Transverse colon (tissue), 3 donors: Measurements from ENCODE around the gene EPN2.

Source experiments
- POLR2A ChIP-seq: fragments of 450-650 bp; IDR thresholded peaks from one replicate; pipeline ENCODE4 v1.6.1; 2016; ENCODE audit warnings: antibody characterized with exemption, mild to moderate bottlenecking, moderate library complexity
- TF ChIP-seq, protein P1 (sequence below), 5 experiments: fragments of 200-600 bp in 3 of 5; fragments of 450-650 bp in 2 of 5; sonication (generic) in 3 of 5; IDR thresholded peaks; 1 replicate in 2 of 5; 2 replicates in 3 of 5; pipeline ENCODE4 v1.5.1; 2016 to 2017; ENCODE audit warnings: antibody characterized with exemption in 5 of 5, inconsistent platforms in 3 of 5, mild to moderate bottlenecking in 2 of 5, moderate library complexity in 1 of 5

DNA sequence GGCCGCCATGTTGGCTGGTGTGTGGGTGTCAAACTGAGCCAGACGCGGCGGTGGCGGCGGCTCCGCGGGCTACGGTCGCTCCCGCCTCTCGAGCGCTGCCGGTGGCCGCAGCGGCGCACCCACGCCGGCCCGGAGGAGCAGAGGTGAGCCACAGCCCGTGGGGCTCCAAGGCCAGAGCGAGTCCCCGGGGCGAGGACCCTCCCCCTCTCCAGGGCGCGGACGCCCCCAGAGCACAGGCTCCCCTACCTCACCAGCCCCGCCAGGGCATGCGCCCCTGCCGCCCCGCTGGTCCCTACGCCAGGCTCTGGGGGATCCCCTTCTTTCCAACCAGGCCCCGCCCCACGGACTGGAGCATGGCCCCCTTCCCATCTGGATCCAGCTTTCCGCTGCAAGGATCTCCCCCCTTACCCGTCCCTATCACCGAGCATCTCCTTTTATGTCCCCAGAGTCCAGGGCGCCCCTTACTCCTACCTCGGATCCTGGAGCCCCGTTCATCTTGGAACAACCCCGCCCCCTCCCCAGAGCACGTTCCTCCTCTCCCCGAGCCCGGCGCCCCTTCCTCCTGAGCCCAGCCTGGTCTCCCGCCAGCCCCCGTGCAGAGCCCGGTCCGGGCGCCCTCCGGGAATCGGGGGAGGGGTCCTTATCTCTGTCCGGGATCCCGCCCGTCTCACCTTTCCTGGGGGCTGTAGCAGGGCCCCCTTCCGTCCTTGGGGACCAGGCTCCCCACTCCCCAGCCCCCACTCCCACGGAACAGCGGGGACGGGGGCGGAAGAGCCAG, 412 bp downstream of the EPN2 start:
- TF ChIP-seq, protein P1, sequence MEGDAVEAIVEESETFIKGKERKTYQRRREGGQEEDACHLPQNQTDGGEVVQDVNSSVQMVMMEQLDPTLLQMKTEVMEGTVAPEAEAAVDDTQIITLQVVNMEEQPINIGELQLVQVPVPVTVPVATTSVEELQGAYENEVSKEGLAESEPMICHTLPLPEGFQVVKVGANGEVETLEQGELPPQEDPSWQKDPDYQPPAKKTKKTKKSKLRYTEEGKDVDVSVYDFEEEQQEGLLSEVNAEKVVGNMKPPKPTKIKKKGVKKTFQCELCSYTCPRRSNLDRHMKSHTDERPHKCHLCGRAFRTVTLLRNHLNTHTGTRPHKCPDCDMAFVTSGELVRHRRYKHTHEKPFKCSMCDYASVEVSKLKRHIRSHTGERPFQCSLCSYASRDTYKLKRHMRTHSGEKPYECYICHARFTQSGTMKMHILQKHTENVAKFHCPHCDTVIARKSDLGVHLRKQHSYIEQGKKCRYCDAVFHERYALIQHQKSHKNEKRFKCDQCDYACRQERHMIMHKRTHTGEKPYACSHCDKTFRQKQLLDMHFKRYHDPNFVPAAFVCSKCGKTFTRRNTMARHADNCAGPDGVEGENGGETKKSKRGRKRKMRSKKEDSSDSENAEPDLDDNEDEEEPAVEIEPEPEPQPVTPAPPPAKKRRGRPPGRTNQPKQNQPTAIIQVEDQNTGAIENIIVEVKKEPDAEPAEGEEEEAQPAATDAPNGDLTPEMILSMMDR (IDR thresholded peaks at IDR 0.05), result peak in 3 of 5 experiments; percentile 19 to 36 (median 32)
- peak; percentile 43 for TF ChIP-seq POLR2A
